H1 (cell line): ENCODE data around the gene NAMPT. TPM values are rescaled to one million over a fixed set of nuclear protein-coding genes. Genes with fewer than 3 reads are reported as not detected.

ENCODE experiments used
- CTCF ChIA-PET: fragments of 300-600 bp; sonication (Branson Sonifier 250); formaldehyde crosslinking; loops from one replicate; lab custom pipeline; 2021; ENCODE audit not compliant: partially characterized antibody; lab: Charles Lee
- POLR2A ChIA-PET: fragments of 300-600 bp; sonication (Branson Sonifier 250); formaldehyde crosslinking; loops from one replicate; lab custom pipeline; 2021; ENCODE audit warnings: inconsistent platforms; ENCODE audit not compliant: partially characterized antibody; lab: Charles Lee
- DNase-seq, 2 experiments: peaks; one replicate each; pipeline versions ENCODE4 v3.0.0 to v3.0.0-alpha.2; 2010 to 2022; ENCODE audit warnings: low spot score in 2 of 2, low read depth in 1 of 2, mixed read lengths in 1 of 2
- FAIRE-seq: peaks from 2 replicates; lab custom pipeline; 2011; peaks lifted over from hg19 to GRCh38; lab: Jason Lieb, UNC
- H2AFZ ChIP-seq: 2 replicates; pipeline ENCODE4 v1.8.1; 2012; ENCODE audit warnings: low read length, inconsistent platforms
- H2AK5ac ChIP-seq: 2 replicates; pipeline ENCODE4 v1.6.1; 2013; ENCODE audit warnings: low read depth, low read length
- H2BK120ac ChIP-seq: replicated peaks from 2 replicates; pipeline ENCODE3; 2013; ENCODE audit warnings: low read depth, low read length, inconsistent platforms
- H2BK12ac ChIP-seq: 2 replicates; pipeline ENCODE4 v1.6.1; 2013; ENCODE audit warnings: low read depth, low read length
- H2BK15ac ChIP-seq: 2 replicates; pipeline ENCODE4 v1.6.1; 2013; ENCODE audit warnings: low read length
- H2BK20ac ChIP-seq: 2 replicates; pipeline ENCODE4 v1.6.1; 2013; ENCODE audit warnings: low read length
- H2BK5ac ChIP-seq: 2 replicates; pipeline ENCODE4 v1.6.1; 2013; ENCODE audit warnings: low read depth, low read length
- H3K14ac ChIP-seq: 2 replicates; pipeline ENCODE4 v1.6.1; 2013; ENCODE audit warnings: inconsistent platforms; ENCODE audit not compliant: insufficient read length
- H3K18ac ChIP-seq: 2 replicates; pipeline ENCODE4 v1.6.1; 2013; ENCODE audit warnings: low read length; ENCODE audit errors: extremely low read depth
- H3K23ac ChIP-seq: 2 replicates; pipeline ENCODE4 v1.6.1; 2013; ENCODE audit warnings: inconsistent platforms; ENCODE audit not compliant: insufficient read length
- H3K23me2 ChIP-seq: 2 replicates; pipeline ENCODE4 v1.6.1; 2013; ENCODE audit warnings: low read depth, low read length
- H3K27ac ChIP-seq: 2 replicates; pipeline ENCODE4 v1.6.1; 2011; ENCODE audit warnings: low read depth, low read length, inconsistent platforms
- H3K27me3 ChIP-seq, 4 experiments: replicated peaks in 1 of 4; 1 replicate in 1 of 4; 2 replicates in 3 of 4; pipeline versions ENCODE4 v1.6.1 to v1.8.1; 2011 to 2013; ENCODE audit warnings: low read length in 3 of 4, mild to moderate bottlenecking in 3 of 4, inconsistent platforms in 2 of 4, mixed read lengths in 2 of 4, moderate library complexity in 1 of 4; ENCODE audit not compliant: control insufficient read depth in 3 of 4, insufficient read depth in 3 of 4; ENCODE audit errors: extremely low read depth in 1 of 4
- H3K36me3 ChIP-seq, 4 experiments: 2 replicates each; pipeline versions ENCODE4 v1.6.1 to v1.8.1; 2011 to 2013; ENCODE audit warnings: mild to moderate bottlenecking in 4 of 4, low read length in 3 of 4, moderate library complexity in 2 of 4, control low read depth in 1 of 4, inconsistent platforms in 1 of 4; ENCODE audit not compliant: insufficient read depth in 4 of 4, control insufficient read depth in 2 of 4
- H3K4ac ChIP-seq: replicated peaks from 2 replicates; pipeline ENCODE3; 2013; ENCODE audit warnings: low read length, low read depth, mixed read lengths, inconsistent platforms; ENCODE audit not compliant: insufficient read length
- H3K4me1 ChIP-seq, 4 experiments: replicated peaks in 1 of 4; 1 replicate in 1 of 4; 2 replicates in 3 of 4; pipeline versions ENCODE4 v1.6.1 to v1.8.1; 2011 to 2013; ENCODE audit warnings: low read length in 3 of 4, inconsistent platforms in 2 of 4, mixed read lengths in 1 of 4; ENCODE audit not compliant: insufficient read depth in 4 of 4, control insufficient read depth in 3 of 4
- H3K4me2 ChIP-seq, 2 experiments: 2 replicates each; pipeline versions ENCODE4 v1.6.1 to v1.8.1; 2011 to 2013; ENCODE audit warnings: low read depth in 2 of 2, low read length in 2 of 2, control low read depth in 1 of 2, inconsistent platforms in 1 of 2, mild to moderate bottlenecking in 1 of 2; ENCODE audit not compliant: insufficient read depth in 1 of 2
- H3K4me3 ChIP-seq, 4 experiments: fragments of 200-600, 300-600 bp in 1 of 4; sonication (generic), shearing (Covaris generic), sonication (Bioruptor Twin) in 1 of 4; 2 replicates each; pipeline versions ENCODE4 v1.5.1 to v1.8.1; 2011 to 2016; ENCODE audit warnings: low read length in 4 of 4, low read depth in 3 of 4, control low read depth in 2 of 4, inconsistent platforms in 2 of 4, mild to moderate bottlenecking in 2 of 4, mixed read lengths in 1 of 4, moderate library complexity in 1 of 4; ENCODE audit not compliant: insufficient read depth in 2 of 4; ENCODE audit errors: extremely low read depth in 1 of 4
- H3K56ac ChIP-seq: replicated peaks from 2 replicates; pipeline ENCODE3; 2013; ENCODE audit warnings: low read depth, mild to moderate bottlenecking, mixed read lengths, low read length, inconsistent platforms; ENCODE audit not compliant: insufficient read length
- H3K79me1 ChIP-seq: 2 replicates; pipeline ENCODE4 v1.6.1; 2013; ENCODE audit warnings: low read depth, low read length, control low read depth
- H3K79me2 ChIP-seq, 2 experiments: 2 replicates each; pipeline versions ENCODE4 v1.6.1 to v1.8.1; 2012 to 2013; ENCODE audit warnings: low read length in 2 of 2, mild to moderate bottlenecking in 2 of 2, inconsistent platforms in 1 of 2; ENCODE audit not compliant: insufficient read depth in 2 of 2, control insufficient read depth in 1 of 2
- H3K9ac ChIP-seq, 4 experiments: replicated peaks in 1 of 4; 1 replicate in 1 of 4; 2 replicates in 3 of 4; pipeline versions ENCODE4 v1.6.1 to v1.8.1; 2011 to 2013; ENCODE audit warnings: low read depth in 3 of 4, low read length in 3 of 4, control low read depth in 2 of 4, mild to moderate bottlenecking in 2 of 4, moderate library complexity in 2 of 4, inconsistent platforms in 1 of 4; ENCODE audit errors: extremely low read depth in 1 of 4
- H3K9me3 ChIP-seq, 2 experiments: 2 replicates each; pipeline versions ENCODE4 v1.6.1 to v1.8.1; 2012 to 2013; ENCODE audit warnings: mild to moderate bottlenecking in 2 of 2, moderate library complexity in 2 of 2, control low read depth in 1 of 2, inconsistent platforms in 1 of 2, low read depth in 1 of 2, low read length in 1 of 2, mixed read lengths in 1 of 2; ENCODE audit not compliant: insufficient read depth in 2 of 2
- H4K20me1 ChIP-seq, 2 experiments: replicated peaks in 1 of 2; 2 replicates each; pipeline versions ENCODE3 to v1.8.1; 2011 to 2013; ENCODE audit warnings: inconsistent platforms in 2 of 2, low read length in 2 of 2, mild to moderate bottlenecking in 1 of 2; ENCODE audit not compliant: insufficient read depth in 2 of 2, control insufficient read depth in 1 of 2
- H4K5ac ChIP-seq: 2 replicates; pipeline ENCODE4 v1.6.1; 2013; ENCODE audit warnings: low read length, low read depth, mixed read lengths, inconsistent platforms; ENCODE audit not compliant: insufficient read length
- H4K8ac ChIP-seq: 2 replicates; pipeline ENCODE4 v1.8.0; 2013; ENCODE audit warnings: mild to moderate bottlenecking, moderate library complexity, low read length, inconsistent platforms; ENCODE audit not compliant: insufficient read depth; ENCODE audit errors: extremely low read depth
- H4K91ac ChIP-seq: replicated peaks from 2 replicates; pipeline ENCODE3; 2013; ENCODE audit warnings: low read length, mixed read lengths, inconsistent platforms; ENCODE audit not compliant: insufficient read length
- BRCA1 ChIP-seq: IDR thresholded peaks from 2 replicates; pipeline ENCODE4 v1.6.1; 2012; ENCODE audit warnings: low read depth, low read length, improper control_type of control experiment
- GABPA ChIP-seq: IDR thresholded peaks from 2 replicates; pipeline ENCODE4 v1.6.1; 2011; ENCODE audit warnings: mild to moderate bottlenecking, low read length, moderate library complexity, borderline replicate concordance; ENCODE audit not compliant: insufficient read depth
- HDAC2 ChIP-seq, 2 experiments: fragments of 300-600 bp in 1 of 2; sonication (generic) in 1 of 2; IDR thresholded peaks; 2 replicates each; pipeline ENCODE4 v1.6.1; 2011 to 2012; ENCODE audit warnings: low read depth in 2 of 2, low read length in 2 of 2, mild to moderate bottlenecking in 2 of 2, moderate library complexity in 2 of 2, borderline replicate concordance in 1 of 2, inconsistent platforms in 1 of 2
- HDAC6 ChIP-seq: IDR thresholded peaks from one replicate; pipeline ENCODE4 v1.7.1; 2012; ENCODE audit warnings: low read depth, mild to moderate bottlenecking, inconsistent platforms, low read length, moderate library complexity
- POLR2AphosphoS5 ChIP-seq: IDR thresholded peaks from 2 replicates; pipeline ENCODE4 v1.6.1; 2011; ENCODE audit warnings: low read depth, low read length
- RAD21 ChIP-seq, 2 experiments: IDR thresholded peaks in 1 of 2; conservative IDR thresholded peaks in 1 of 2; 2 replicates each; pipeline ENCODE4 v1.6.1; 2011; ENCODE audit warnings: low read depth in 2 of 2, low read length in 2 of 2, improper control_type of control experiment in 1 of 2, inconsistent platforms in 1 of 2, mild to moderate bottlenecking in 1 of 2, moderate library complexity in 1 of 2
- SIX5 ChIP-seq: IDR thresholded peaks from 2 replicates; pipeline ENCODE4 v1.6.1; 2011; ENCODE audit warnings: mild to moderate bottlenecking, low read depth, low read length
- SUZ12 ChIP-seq: fragments of 200-600 bp; sonication (generic); IDR thresholded peaks from 2 replicates; pipeline ENCODE4 v1.6.1; 2012; ENCODE audit warnings: mild to moderate bottlenecking, inconsistent platforms, low read length, moderate library complexity, mixed read lengths
- TAF1 ChIP-seq: IDR thresholded peaks from 2 replicates; pipeline ENCODE4 v1.6.1; 2011; ENCODE audit warnings: mild to moderate bottlenecking, low read depth, low read length
- TEAD4 ChIP-seq: IDR thresholded peaks from 2 replicates; pipeline ENCODE4 v1.6.1; 2012; ENCODE audit warnings: low read depth, low read length, inconsistent platforms, mixed read lengths
- WGBS, 2 experiments: shearing (Covaris generic) in 1 of 2; methylation state at CpG; one replicate each; pipeline versions ENCODE4 v1.1.6 to v1.1.7; 2013 to 2015; ENCODE audit warnings: low lambda C conversion rate in 2 of 2, mixed read lengths in 2 of 2, inconsistent platforms in 1 of 2, low coverage in 1 of 2, missing lambda C conversion rate in 1 of 2; ENCODE audit not compliant: insufficient replicate concordance in 2 of 2, insufficient coverage in 1 of 2, insufficient read length in 1 of 2; ENCODE audit errors: extremely low coverage in 1 of 2, missing lambda C conversion rate in 1 of 2; 5-methylcytosine and 5-hydroxymethylcytosine counted together
- polyA plus RNA-seq, 7 experiments: library from polyadenylated mRNA; depleted of rRNA in 3 of 7; stranded (reverse) in 5 of 7; unstranded in 2 of 7; fragments of >200 nt in 5 of 7; fragments of 200-250 nt in 2 of 7; gene quantifications; 1 replicate in 5 of 7; 2 replicates in 1 of 7; 4 replicates in 1 of 7; pipeline versions ENCODE4 v1.2.1 to v1.2.3, GENCODE V29; 2011 to 2013; ENCODE audit warnings: missing spikeins in 2 of 7, mixed read lengths in 2 of 7
- total RNA-seq: library from RNA; stranded (reverse); fragmentation: NEBNext Ultra II Directional; extraction: Animal tissue kit (Norgen Biotek cat#: 25700); gene quantifications from 2 replicates; pipeline ENCODE4 v1.2.1, GENCODE V29; 2021
- TF ChIP-seq, protein P1 (sequence below): IDR thresholded peaks from 2 replicates; pipeline ENCODE4 v1.6.1; 2012; ENCODE audit warnings: low read length, inconsistent platforms
- TF ChIP-seq, protein P2 (sequence below): IDR thresholded peaks from 2 replicates; pipeline ENCODE4 v1.6.1; 2012; ENCODE audit warnings: inconsistent platforms

The NAMPT gene
- total and polyA plus RNA-seq, 2 of the 8 experiments (the other 6 are each of a cell fraction or from before 2014, with no cell fraction given), result 15.4 to 95.9 TPM

DNA sequence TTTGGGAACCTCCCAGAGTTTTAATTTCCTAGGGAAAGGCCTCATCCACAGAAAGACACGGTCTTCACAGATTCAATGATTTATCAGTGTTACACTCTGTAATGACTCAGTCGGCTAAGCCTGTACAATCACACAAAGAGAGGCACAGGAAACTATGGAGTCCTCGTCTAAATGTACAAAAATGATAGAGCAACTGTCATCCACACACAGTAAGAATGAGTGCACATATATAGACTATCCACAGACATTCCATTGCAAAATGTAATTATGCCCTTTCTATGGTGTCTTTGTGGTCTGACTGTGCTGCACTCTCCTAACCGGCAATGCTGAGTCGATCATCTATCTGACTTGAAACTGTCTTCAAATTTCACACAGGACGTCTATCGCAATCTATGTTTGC, 3.5 kb upstream of the NAMPT start:
- 89% methylated on average over 7 of the region's 7 CpGs; no CpG with 5 or more reads in 1 of the 2 experiments for WGBS, 2 experiments
- Histone ChIP-seq H3K4me1 (peaks cover 0 to 2% (median under 1%) of the 10 kb centered on the region in 4 experiments; a peak in 3 of 7 replicates), H2BK120ac (no peak overlapping the region), H2BK5ac (no peak overlapping the region), H4K20me1 (no peaks in the 10 kb centered on the region), H2BK15ac (no peak overlapping the region), H3K27ac (no peak overlapping the region), H3K23me2 (peaks cover 10% of the 10 kb centered on the region), H4K5ac (no peak overlapping the region), H2BK20ac (no peak overlapping the region), H3K14ac (no peak overlapping the region), H4K91ac (no peak overlapping the region), H3K4me2 (no peak overlapping the region), H3K56ac (no peak overlapping the region), H3K4me3 (no peak overlapping the region), H2AFZ (no peak overlapping the region; the same call in 1 of the 2 replicates), H3K4ac (no peak overlapping the region), H3K9me3 (no peaks in the 10 kb centered on the region; a peak in 1 of 4 replicates), H3K79me2 (peaks cover 4 to 8% of the 10 kb centered on the region in 2 experiments; a peak in 3 of 4 replicates), H3K23ac (no peak overlapping the region), H2BK12ac (no peak overlapping the region), H3K27me3 (no peaks in the 10 kb centered on the region), H3K36me3 (no peaks in the 10 kb centered on the region), H3K18ac (no peak overlapping the region), H4K8ac (no peak overlapping the region), H2AK5ac (no peak overlapping the region), H3K9ac (no peak overlapping the region), H3K79me1 (no peaks in the 10 kb centered on the region; the same call in 1 of the 2 replicates)
- DNase-seq (no peak), FAIRE-seq (no peak)
- POLR2A ChIA-PET, result no interaction called here
- CTCF ChIA-PET, result no interaction called here
- TF ChIP-seq BRCA1, result no peak
- TF ChIP-seq RAD21 (IDR thresholded peaks at IDR 0.05 in 1 of 2, conservative IDR thresholded peaks at IDR 0.05 in 1 of 2; ENCODE audit: low read depth in 2 of 2, low read length in 2 of 2), result no peak
- no peak for TF ChIP-seq HDAC2 (IDR thresholded peaks at IDR 0.05; ENCODE audit: borderline replicate concordance in 1 of 2, low read depth in 2 of 2, low read length in 2 of 2)
- TF ChIP-seq, protein P1, sequence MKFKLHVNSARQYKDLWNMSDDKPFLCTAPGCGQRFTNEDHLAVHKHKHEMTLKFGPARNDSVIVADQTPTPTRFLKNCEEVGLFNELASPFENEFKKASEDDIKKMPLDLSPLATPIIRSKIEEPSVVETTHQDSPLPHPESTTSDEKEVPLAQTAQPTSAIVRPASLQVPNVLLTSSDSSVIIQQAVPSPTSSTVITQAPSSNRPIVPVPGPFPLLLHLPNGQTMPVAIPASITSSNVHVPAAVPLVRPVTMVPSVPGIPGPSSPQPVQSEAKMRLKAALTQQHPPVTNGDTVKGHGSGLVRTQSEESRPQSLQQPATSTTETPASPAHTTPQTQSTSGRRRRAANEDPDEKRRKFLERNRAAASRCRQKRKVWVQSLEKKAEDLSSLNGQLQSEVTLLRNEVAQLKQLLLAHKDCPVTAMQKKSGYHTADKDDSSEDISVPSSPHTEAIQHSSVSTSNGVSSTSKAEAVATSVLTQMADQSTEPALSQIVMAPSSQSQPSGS, result no peak
- TF ChIP-seq SUZ12, result no peak
- TF ChIP-seq POLR2AphosphoS5, result no peak
- TF ChIP-seq HDAC6, result no peak
- TF ChIP-seq, protein P2, sequence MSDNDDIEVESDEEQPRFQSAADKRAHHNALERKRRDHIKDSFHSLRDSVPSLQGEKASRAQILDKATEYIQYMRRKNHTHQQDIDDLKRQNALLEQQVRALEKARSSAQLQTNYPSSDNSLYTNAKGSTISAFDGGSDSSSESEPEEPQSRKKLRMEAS, result no peak
- TF ChIP-seq TEAD4, result no peak
- no peak for TF ChIP-seq GABPA
- TF ChIP-seq SIX5, result no peak
- TF ChIP-seq TAF1, result no peak
